ENCODE measurements around the gene STK26. TPM values are rescaled to one million over a fixed set of nuclear protein-coding genes. Genes with fewer than 3 reads are reported as not detected.

The STK26 gene
- polyA plus RNA-seq, 1 donor from 2014 or later, result 8.8 TPM

DNA sequence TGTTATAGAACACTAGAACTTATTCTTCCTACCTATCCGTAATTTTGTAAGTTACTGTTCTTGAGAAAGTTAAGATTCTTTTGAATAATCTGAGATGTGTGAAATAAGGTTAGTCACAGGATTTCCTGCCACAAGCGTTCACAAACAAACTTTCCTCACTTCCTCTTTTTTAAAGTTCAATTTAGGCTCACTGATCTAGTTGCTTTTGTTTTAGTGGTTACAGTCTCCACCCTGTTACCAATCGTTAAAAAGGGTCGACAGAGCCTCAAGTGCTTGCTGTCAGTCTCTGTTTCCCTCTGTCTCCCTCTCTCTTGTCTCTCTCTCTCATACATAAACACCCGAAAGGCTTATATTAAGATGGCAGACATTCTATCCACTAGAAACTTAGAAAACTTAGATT, 35.9 kb upstream of the STK26 start:
- H3K79me2 ChIP-seq (replicated peaks; ENCODE audit: insufficient read depth, low read length), result no peaks in the 10 kb centered on the region
- no peaks in the 10 kb centered on the region for H3K36me3 ChIP-seq (ENCODE audit: insufficient read depth, low read length)
- no peak overlapping the region for H3K4me2 ChIP-seq (ENCODE audit: low read length)
- no peak overlapping the region for H3K27ac ChIP-seq (ENCODE audit: low read length)
- no peaks in the 10 kb centered on the region for H3K9me3 ChIP-seq (ENCODE audit: low read length)
- H3K4me3 ChIP-seq (ENCODE audit: low read length), result no peak overlapping the region
- no peak overlapping the region for H2AFZ ChIP-seq (ENCODE audit: low read depth, low read length)
- H3K9me2 ChIP-seq (ENCODE audit: insufficient read depth, low read length), result no peaks in the 10 kb centered on the region
- H3F3A ChIP-seq (ENCODE audit: insufficient read depth, low read length, poor library complexity, severe bottlenecking), result no peaks in the 10 kb centered on the region
- H4K20me1 ChIP-seq (ENCODE audit: insufficient read depth), result no peaks in the 10 kb centered on the region
- no peak for TF ChIP-seq EZH2 (IDR thresholded peaks at IDR 0.05; ENCODE audit: borderline replicate concordance, insufficient read depth, low read length, poor library complexity, severe bottlenecking)
- TF ChIP-seq TAF1 (IDR thresholded peaks at IDR 0.05; ENCODE audit: low read depth), result no peak
- no peak for TF ChIP-seq EP300 (conservative IDR thresholded peaks at IDR 0.05; ENCODE audit: poor library complexity, severe bottlenecking)
- no peak for TF ChIP-seq RAD21 (conservative IDR thresholded peaks at IDR 0.05)
- TF ChIP-seq, protein P1, sequence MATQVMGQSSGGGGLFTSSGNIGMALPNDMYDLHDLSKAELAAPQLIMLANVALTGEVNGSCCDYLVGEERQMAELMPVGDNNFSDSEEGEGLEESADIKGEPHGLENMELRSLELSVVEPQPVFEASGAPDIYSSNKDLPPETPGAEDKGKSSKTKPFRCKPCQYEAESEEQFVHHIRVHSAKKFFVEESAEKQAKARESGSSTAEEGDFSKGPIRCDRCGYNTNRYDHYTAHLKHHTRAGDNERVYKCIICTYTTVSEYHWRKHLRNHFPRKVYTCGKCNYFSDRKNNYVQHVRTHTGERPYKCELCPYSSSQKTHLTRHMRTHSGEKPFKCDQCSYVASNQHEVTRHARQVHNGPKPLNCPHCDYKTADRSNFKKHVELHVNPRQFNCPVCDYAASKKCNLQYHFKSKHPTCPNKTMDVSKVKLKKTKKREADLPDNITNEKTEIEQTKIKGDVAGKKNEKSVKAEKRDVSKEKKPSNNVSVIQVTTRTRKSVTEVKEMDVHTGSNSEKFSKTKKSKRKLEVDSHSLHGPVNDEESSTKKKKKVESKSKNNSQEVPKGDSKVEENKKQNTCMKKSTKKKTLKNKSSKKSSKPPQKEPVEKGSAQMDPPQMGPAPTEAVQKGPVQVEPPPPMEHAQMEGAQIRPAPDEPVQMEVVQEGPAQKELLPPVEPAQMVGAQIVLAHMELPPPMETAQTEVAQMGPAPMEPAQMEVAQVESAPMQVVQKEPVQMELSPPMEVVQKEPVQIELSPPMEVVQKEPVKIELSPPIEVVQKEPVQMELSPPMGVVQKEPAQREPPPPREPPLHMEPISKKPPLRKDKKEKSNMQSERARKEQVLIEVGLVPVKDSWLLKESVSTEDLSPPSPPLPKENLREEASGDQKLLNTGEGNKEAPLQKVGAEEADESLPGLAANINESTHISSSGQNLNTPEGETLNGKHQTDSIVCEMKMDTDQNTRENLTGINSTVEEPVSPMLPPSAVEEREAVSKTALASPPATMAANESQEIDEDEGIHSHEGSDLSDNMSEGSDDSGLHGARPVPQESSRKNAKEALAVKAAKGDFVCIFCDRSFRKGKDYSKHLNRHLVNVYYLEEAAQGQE (IDR thresholded peaks at IDR 0.05; ENCODE audit: borderline replicate concordance), result no peak
- no peak for TF ChIP-seq MXI1 (conservative IDR thresholded peaks at IDR 0.05; ENCODE audit: poor library complexity, severe bottlenecking)
- TF ChIP-seq SMC3 (conservative IDR thresholded peaks at IDR 0.05; ENCODE audit: poor library complexity), result no peak
- TF ChIP-seq POLR2AphosphoS5 (IDR thresholded peaks at IDR 0.05), result no peak
- TF ChIP-seq, protein P2, sequence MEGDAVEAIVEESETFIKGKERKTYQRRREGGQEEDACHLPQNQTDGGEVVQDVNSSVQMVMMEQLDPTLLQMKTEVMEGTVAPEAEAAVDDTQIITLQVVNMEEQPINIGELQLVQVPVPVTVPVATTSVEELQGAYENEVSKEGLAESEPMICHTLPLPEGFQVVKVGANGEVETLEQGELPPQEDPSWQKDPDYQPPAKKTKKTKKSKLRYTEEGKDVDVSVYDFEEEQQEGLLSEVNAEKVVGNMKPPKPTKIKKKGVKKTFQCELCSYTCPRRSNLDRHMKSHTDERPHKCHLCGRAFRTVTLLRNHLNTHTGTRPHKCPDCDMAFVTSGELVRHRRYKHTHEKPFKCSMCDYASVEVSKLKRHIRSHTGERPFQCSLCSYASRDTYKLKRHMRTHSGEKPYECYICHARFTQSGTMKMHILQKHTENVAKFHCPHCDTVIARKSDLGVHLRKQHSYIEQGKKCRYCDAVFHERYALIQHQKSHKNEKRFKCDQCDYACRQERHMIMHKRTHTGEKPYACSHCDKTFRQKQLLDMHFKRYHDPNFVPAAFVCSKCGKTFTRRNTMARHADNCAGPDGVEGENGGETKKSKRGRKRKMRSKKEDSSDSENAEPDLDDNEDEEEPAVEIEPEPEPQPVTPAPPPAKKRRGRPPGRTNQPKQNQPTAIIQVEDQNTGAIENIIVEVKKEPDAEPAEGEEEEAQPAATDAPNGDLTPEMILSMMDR (IDR thresholded peaks at IDR 0.05; ENCODE audit: poor library complexity, severe bottlenecking), result no peak
- H3K27me3 ChIP-seq (ENCODE audit: insufficient read depth, low read depth, low read length), result no peaks in the 10 kb centered on the region
- H3K9ac ChIP-seq (ENCODE audit: low read length), result no peak overlapping the region

DNA sequence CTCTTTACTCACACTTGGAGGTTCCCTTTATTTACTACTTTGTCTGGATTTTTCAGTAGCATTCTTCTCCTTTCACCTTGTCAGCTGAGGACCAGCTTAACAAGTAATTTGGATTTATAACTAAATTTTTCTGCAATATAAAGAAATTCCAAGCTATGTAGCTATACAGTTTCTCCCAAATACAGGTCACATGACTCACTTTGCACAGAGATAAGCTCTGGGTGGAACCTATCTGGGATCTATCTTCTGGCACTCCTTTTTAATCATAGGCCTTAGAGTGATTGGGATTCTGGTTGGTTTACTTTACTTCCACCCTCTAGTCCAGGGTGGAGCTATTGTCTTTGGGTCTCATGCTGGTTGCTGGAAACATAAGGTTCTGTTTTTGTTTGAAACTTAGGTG, 34.9 kb upstream of the STK26 start:
- Histone ChIP-seq H3K4me3 (ENCODE audit: low read length) (no peak overlapping the region), H3K27me3 (ENCODE audit: insufficient read depth, low read depth, low read length) (no peaks in the 10 kb centered on the region), H3K36me3 (ENCODE audit: insufficient read depth, low read length) (no peaks in the 10 kb centered on the region), H3K9me2 (ENCODE audit: insufficient read depth, low read length) (no peaks in the 10 kb centered on the region), H3K27ac (ENCODE audit: low read length) (no peak overlapping the region), H3K9me3 (ENCODE audit: low read length) (no peaks in the 10 kb centered on the region), H3K4me2 (ENCODE audit: low read length) (no peak overlapping the region), H3F3A (ENCODE audit: insufficient read depth, low read length, poor library complexity, severe bottlenecking) (no peaks in the 10 kb centered on the region), H3K79me2 (replicated peaks; ENCODE audit: insufficient read depth, low read length) (no peaks in the 10 kb centered on the region), H2AFZ (ENCODE audit: low read depth, low read length) (no peak overlapping the region), H3K9ac (ENCODE audit: low read length) (no peak overlapping the region), H4K20me1 (ENCODE audit: insufficient read depth) (no peaks in the 10 kb centered on the region)
- no peak for TF ChIP-seq TAF1 (IDR thresholded peaks at IDR 0.05; ENCODE audit: low read depth)
- TF ChIP-seq SMC3 (conservative IDR thresholded peaks at IDR 0.05; ENCODE audit: poor library complexity), result no peak
- no peak for TF ChIP-seq EP300 (conservative IDR thresholded peaks at IDR 0.05; ENCODE audit: poor library complexity, severe bottlenecking)
- TF ChIP-seq, protein P1 (IDR thresholded peaks at IDR 0.05; ENCODE audit: borderline replicate concordance), result no peak
- no peak for TF ChIP-seq MXI1 (conservative IDR thresholded peaks at IDR 0.05; ENCODE audit: poor library complexity, severe bottlenecking)
- no peak for TF ChIP-seq EZH2 (IDR thresholded peaks at IDR 0.05; ENCODE audit: borderline replicate concordance, insufficient read depth, low read length, poor library complexity, severe bottlenecking)
- no peak for TF ChIP-seq RAD21 (conservative IDR thresholded peaks at IDR 0.05)
- TF ChIP-seq, protein P2 (IDR thresholded peaks at IDR 0.05; ENCODE audit: poor library complexity, severe bottlenecking), result no peak
- no peak for TF ChIP-seq POLR2AphosphoS5 (IDR thresholded peaks at IDR 0.05)
